HG02763 (cell line): ENCODE results near the gene MCOLN2.
"Not testable (repeated sequence)": the region's sequence is repeated elsewhere in the genome, so short reads cannot be mapped to it uniquely, and the experiment has no call there.

ENCODE experiments used
- ATAC-seq: cut with Tn5 transposase; IDR thresholded peaks from one replicate; pipeline ENCODE4 v1.9.1; 2021; ENCODE audit warnings: mild to moderate bottlenecking, moderate library complexity; ENCODE audit not compliant: unreplicated experiment

Gene MCOLN2

GRCh38 chr1:84996846-84997666, at the start of gene MCOLN2:
Gene MCOLN2, minus strand, starts transcription at chr1:84997113. Its CDS starts 241 bp downstream, at chr1:84996872.
- ATAC-seq = peak; percentile 53

- ATAC-seq = no peak
Measured at GRCh38 chr1:85042413-85042812, 45.5 kb upstream of the MCOLN2 start.

- ATAC-seq = no peak
Measured at GRCh38 chr1:85041793-85042192, 44.9 kb upstream of the MCOLN2 start.

GRCh38 chr1:85033221-85033620, 36.3 kb upstream of the MCOLN2 start:
- no peak for ATAC-seq

GRCh38 chr1:85030536-85030935, 33.6 kb upstream of the MCOLN2 start:
- no peak for ATAC-seq

GRCh38 chr1:85028151-85028550, 31.2 kb upstream of the MCOLN2 start:
- ATAC-seq = no peak

GRCh38 chr1:85027242-85027983, 30.5 kb upstream of the MCOLN2 start:
- peak; percentile 80 for ATAC-seq

- ATAC-seq = no peak
Measured at GRCh38 chr1:85025940-85026339, 29.0 kb upstream of the MCOLN2 start.

GRCh38 chr1:85024736-85025135, 27.8 kb upstream of the MCOLN2 start:
- ATAC-seq = no peak

GRCh38 chr1:85022700-85023099, 25.8 kb upstream of the MCOLN2 start:
- no peak for ATAC-seq

- ATAC-seq = no peak
Measured at GRCh38 chr1:85019994-85020393, 23.1 kb upstream of the MCOLN2 start.

GRCh38 chr1:85015826-85016225, 18.9 kb upstream of the MCOLN2 start:
- ATAC-seq = no peak

- not testable (repeated sequence) for ATAC-seq
Measured at GRCh38 chr1:85005641-85006040, 8.7 kb upstream of the MCOLN2 start.

- ATAC-seq = no peak
Measured at GRCh38 chr1:85001742-85002141, 4.8 kb upstream of the MCOLN2 start.

- ATAC-seq = no peak
Measured at GRCh38 chr1:84998642-84999280, 1.8 kb upstream of the MCOLN2 start.

- ATAC-seq = peak; percentile 2
Measured at GRCh38 chr1:84997667-84998600, 1.0 kb upstream of the MCOLN2 start.

GRCh38 chr1:84995484-84996334, 1.2 kb downstream of the MCOLN2 start:
- ATAC-seq = peak; percentile 49

GRCh38 chr1:84991097-84991920, 5.6 kb downstream of the MCOLN2 start:
- peak; percentile 30 for ATAC-seq

- peak; percentile 57 for ATAC-seq
Measured at GRCh38 chr1:84988588-84988987, 8.3 kb downstream of the MCOLN2 start.
